ENCODE results near the gene FAM83C.

- TF ChIP-seq CTCF (conservative IDR thresholded peaks at IDR 0.05; ENCODE audit: low read depth, low read length) (no peak), EZH2 (IDR thresholded peaks at IDR 0.05; ENCODE audit: borderline replicate concordance, low read depth, low read length, poor library complexity, severe bottlenecking) (no peak)
Observed at GRCh38 chr20:35328689-35329088, 36.5 kb upstream of the FAM83C start.

Measured in A673 (cell line).